SW 1271 (cell line): ENCODE data around the gene CGB7.

Experiments
- DNase-seq, 2 experiments: peaks; one replicate each; lab custom pipeline; 2025; lab: John Stamatoyannopoulos, UW

Gene CGB7

GRCh38 chr19:49057636-49058234 is at the start of gene CGB7:
Gene CGB7 (minus strand): TSS chr19:49057749. CDS start chr19:49055375, 2,374 bp downstream.
- peak; percentile 50 to 51 for DNase-seq

GRCh38 chr19:49106648-49107135 is 49.1 kb upstream of the CGB7 start:
- DNase-seq, result peak in 1 of 2 experiments; percentile 12

GRCh38 chr19:49104229-49104864 is 46.8 kb upstream of the CGB7 start:
- DNase-seq, result no peak

GRCh38 chr19:49103331-49104085 is 46.0 kb upstream of the CGB7 start:
- DNase-seq, result no peak

- DNase-seq, result no peak
Measured at GRCh38 chr19:49102303-49102702, 44.8 kb upstream of the CGB7 start.

GRCh38 chr19:49101160-49101559 is 43.6 kb upstream of the CGB7 start:
- DNase-seq, result no peak

GRCh38 chr19:49098795-49099194 is 41.2 kb upstream of the CGB7 start:
- no peak for DNase-seq

- DNase-seq, result peak; percentile 20 to 69
Measured at GRCh38 chr19:49097453-49098288, 40.1 kb upstream of the CGB7 start.

- DNase-seq, result no peak
Measured at GRCh38 chr19:49094505-49095482, 37.2 kb upstream of the CGB7 start.

GRCh38 chr19:49092686-49093085 is 35.1 kb upstream of the CGB7 start:
- DNase-seq, result no peak

- DNase-seq, result no peak
Measured at GRCh38 chr19:49091391-49092038, 34.0 kb upstream of the CGB7 start.

- no peak for DNase-seq
Measured at GRCh38 chr19:49086296-49086695, 28.7 kb upstream of the CGB7 start.

- no peak for DNase-seq
Measured at GRCh38 chr19:49085868-49086232, 28.3 kb upstream of the CGB7 start.

- DNase-seq, result peak; percentile 90 to 96
Measured at GRCh38 chr19:49085020-49085867, 27.7 kb upstream of the CGB7 start, which contains the start of gene SNRNP70. Gene SNRNP70 (plus strand): TSS chr19:49085451. CDS start chr19:49086415, 964 bp downstream.

GRCh38 chr19:49084206-49085019 is 26.9 kb upstream of the CGB7 start:
- no peak for DNase-seq

GRCh38 chr19:49081273-49081672 is 23.7 kb upstream of the CGB7 start:
- DNase-seq, result no peak

- DNase-seq, result no peak
Measured at GRCh38 chr19:49080392-49080791, 22.8 kb upstream of the CGB7 start.

- DNase-seq, result peak in 1 of 2 experiments; percentile 41
Measured at GRCh38 chr19:49074869-49075268, 17.3 kb upstream of the CGB7 start.
